Panc1 (cell line): ENCODE data around the gene PTGR3. TPM values are rescaled to one million over a fixed set of nuclear protein-coding genes. Genes with fewer than 3 reads are reported as not detected.

Experiments
- ATAC-seq: fragments of 200-7000 bp; cut with Tn5 transposase; 2 replicates; pipeline ENCODE4 v1.9.1; 2020; ENCODE audit warnings: mild to moderate bottlenecking, moderate library complexity
- BruUV-seq: library from RNA; stranded (reverse); fragments of 400-500 nt; replicated peaks from 2 replicates; lab custom pipeline; 2021; lab: Mats Ljungman, UMichigan
- CTCF ChIA-PET: fragments of 300-600 bp; sonication (Branson Sonifier 250); formaldehyde crosslinking; loops from one replicate; lab custom pipeline; 2022; ENCODE audit warnings: antibody characterized with exemption; lab: Charles Lee
- POLR2A ChIA-PET: fragments of 300-600 bp; sonication (Branson Sonifier 250); formaldehyde crosslinking; loops from one replicate; lab custom pipeline; 2022; ENCODE audit warnings: antibody characterized with exemption; lab: Charles Lee
- DNase-seq: peaks from one replicate; pipeline ENCODE4 v3.0.0-alpha.2; 2010; ENCODE audit warnings: low read depth, low spot score
- H3K27ac ChIP-seq: 2 replicates; pipeline ENCODE4 v1.5.1; 2011; ENCODE audit warnings: mild to moderate bottlenecking, low read length, inconsistent platforms
- H3K27me3 ChIP-seq: fragments of 200-500 bp; sonication (Bioruptor generic); 2 replicates; pipeline ENCODE4 v1.6.0; 2014; ENCODE audit warnings: low read length, inconsistent platforms; ENCODE audit not compliant: control insufficient read depth, insufficient read depth
- H3K36me3 ChIP-seq: fragments of 200-500 bp; sonication (Bioruptor generic); 2 replicates; pipeline ENCODE4 v1.5.1; 2014; ENCODE audit warnings: inconsistent platforms, mild to moderate bottlenecking, low read length, moderate library complexity; ENCODE audit not compliant: control insufficient read depth, insufficient read depth
- H3K4me1 ChIP-seq: 2 replicates; pipeline ENCODE4 v1.5.1; 2011; ENCODE audit warnings: inconsistent platforms, mild to moderate bottlenecking, low read length, moderate library complexity; ENCODE audit not compliant: control insufficient read depth, insufficient read depth
- H3K4me3 ChIP-seq, 2 experiments: 2 replicates each; pipeline ENCODE4 v1.5.1; 2011 to 2012; ENCODE audit warnings: low read depth in 2 of 2, low read length in 2 of 2, mild to moderate bottlenecking in 2 of 2, inconsistent platforms in 1 of 2, moderate library complexity in 1 of 2
- H3K9me3 ChIP-seq: fragments of 200-500 bp; sonication (Bioruptor generic); 2 replicates; pipeline ENCODE4 v1.5.1; 2014; ENCODE audit warnings: low read depth, mild to moderate bottlenecking, inconsistent platforms, low read length, moderate library complexity; ENCODE audit not compliant: control insufficient read depth, insufficient read depth
- CTCF ChIP-seq: fragments of 450-650 bp; IDR thresholded peaks from 2 replicates; pipeline ENCODE4 v1.5.1; 2017; ENCODE audit warnings: mild to moderate bottlenecking
- POLR2AphosphoS5 ChIP-seq: IDR thresholded peaks from 2 replicates; pipeline ENCODE4 v1.6.1; 2012; ENCODE audit warnings: mild to moderate bottlenecking, low read depth, low read length, moderate library complexity
- REST ChIP-seq, 2 experiments: IDR thresholded peaks; 2 replicates each; pipeline ENCODE4 v1.6.1; 2011 to 2012; ENCODE audit warnings: low read depth in 2 of 2, control low read depth in 1 of 2, low read length in 1 of 2, mild to moderate bottlenecking in 1 of 2, moderate library complexity in 1 of 2; ENCODE audit not compliant: insufficient read depth in 1 of 2
- SIN3A ChIP-seq: IDR thresholded peaks from 2 replicates; pipeline ENCODE4 v1.6.1; 2012; ENCODE audit warnings: low read depth, mild to moderate bottlenecking, low read length, moderate library complexity, borderline replicate concordance; ENCODE audit not compliant: insufficient read depth
- TCF7L2 ChIP-seq: IDR thresholded peaks from 2 replicates; pipeline ENCODE4 v1.6.1; 2011; ENCODE audit warnings: mild to moderate bottlenecking, low read depth, low read length, inconsistent platforms
- in situ Hi-C: cut with HindIII; loops from 2 replicates; pipeline ENCODE4 v1.10.0; 2016; ENCODE audit warnings: low sequenced_read_pairs, low pct_unique_long_range_greater_than_20kb
- intact Hi-C: fragments of 100-400 bp; cut with micrococcal nuclease; formaldehyde crosslinking; loops from one replicate; pipeline ENCODE4 v1.10.0; 2022; ENCODE audit not compliant: unreplicated experiment
- total RNA-seq: library from RNA; stranded (reverse); gene quantifications from one replicate; pipeline ENCODE4 v1.2.1, GENCODE V29; 2021; ENCODE audit not compliant: unreplicated experiment

Gene PTGR3
- total RNA-seq, 1 experiment from 2014 or later, result 45.0 TPM

- POLR2A ChIA-PET, result no interaction called here
- ATAC-seq (no peak), DNase-seq (no peak)
- Histone ChIP-seq H3K27me3 (no peaks in the 10 kb centered on the region), H3K27ac (no peak overlapping the region), H3K36me3 (no peaks in the 10 kb centered on the region), H3K4me3 (no peak overlapping the region), H3K9me3 (no peaks in the 10 kb centered on the region), H3K4me1 (no peaks in the 10 kb centered on the region)
- intact Hi-C loops (no loop called here), in situ Hi-C loops (no loop called here)
- no TSS peak for BruUV-seq
- TF ChIP-seq POLR2AphosphoS5 (no peak), REST (IDR thresholded peaks at IDR 0.05; ENCODE audit: insufficient read depth in 1 of 2, low read depth in 2 of 2, low read length in 1 of 2) (no peak), TCF7L2 (no peak), CTCF (no peak), SIN3A (no peak)
- CTCF ChIA-PET, result no interaction called here
Measured at GRCh38 chr18:75168619-75169018, 40.3 kb downstream of the PTGR3 start.

- no peaks in the 10 kb centered on the region for H3K36me3 ChIP-seq
- in situ Hi-C loops, result no loop called here
- TF ChIP-seq CTCF (no peak), POLR2AphosphoS5 (no peak), SIN3A (no peak), REST (IDR thresholded peaks at IDR 0.05; ENCODE audit: insufficient read depth in 1 of 2, low read depth in 2 of 2, low read length in 1 of 2) (no peak), TCF7L2 (no peak)
- no peak overlapping the region for H3K4me3 ChIP-seq
- POLR2A ChIA-PET, result interaction anchor here (0.5 kb wide), 1 partner anchor 181 kb away, joined by 12 read pairs; no protein-coding TSS in a partner anchor
- H3K9me3 ChIP-seq, result no peaks in the 10 kb centered on the region
- CTCF ChIA-PET, result no interaction called here
- intact Hi-C loops, result no loop called here
- BruUV-seq, result no TSS peak
- no peaks in the 10 kb centered on the region for H3K4me1 ChIP-seq
- no peak overlapping the region for H3K27ac ChIP-seq
- DNase-seq, result no peak
- no peak for ATAC-seq
- no peaks in the 10 kb centered on the region for H3K27me3 ChIP-seq
Measured at GRCh38 chr18:75167759-75168618, 41.0 kb downstream of the PTGR3 start.
